CD14-positive monocyte (primary cell): ENCODE data around the gene PCCA. TPM values are rescaled to one million over a fixed set of nuclear protein-coding genes. Genes with fewer than 3 reads are reported as not detected.

Source experiments
- DNase-seq, 3 donors: peaks; one replicate each; pipeline ENCODE4 v3.0.0-alpha.2; 2011 to 2022
- H2AFZ ChIP-seq: 2 replicates; pipeline ENCODE4 v1.6.0; 2012; ENCODE audit warnings: mild to moderate bottlenecking, low read depth, low read length, inconsistent platforms; ENCODE audit not compliant: insufficient read depth, poor library complexity, severe bottlenecking
- H3K27ac ChIP-seq, 2 donors: 1 replicate in 1 of 2; 2 replicates in 1 of 2; pipeline ENCODE4 v1.5.1; 2012 to 2013; ENCODE audit warnings: low read length in 2 of 2, control low read depth in 1 of 2, inconsistent platforms in 1 of 2, low read depth in 1 of 2, mild to moderate bottlenecking in 1 of 2
- H3K27me3 ChIP-seq, 2 donors: one replicate each; pipeline versions ENCODE4 v1.6.0 to v1.6.1; 2011 to 2013; ENCODE audit warnings: low read length in 2 of 2; ENCODE audit not compliant: control insufficient read depth in 2 of 2, insufficient read depth in 2 of 2
- H3K36me3 ChIP-seq, 2 donors: replicated peaks in 1 of 2; 1 replicate in 1 of 2; 2 replicates in 1 of 2; pipeline versions ENCODE4 v1.5.1 to v1.6.1; 2012 to 2013; ENCODE audit warnings: low read length in 2 of 2, control low read depth in 1 of 2, inconsistent platforms in 1 of 2, mild to moderate bottlenecking in 1 of 2; ENCODE audit not compliant: insufficient read depth in 2 of 2, control insufficient read depth in 1 of 2
- H3K4me1 ChIP-seq, 2 donors: 1 replicate in 1 of 2; 2 replicates in 1 of 2; pipeline versions ENCODE4 v1.5.1 to v1.6.1; 2012 to 2013; ENCODE audit warnings: low read length in 2 of 2, control low read depth in 1 of 2, inconsistent platforms in 1 of 2, mild to moderate bottlenecking in 1 of 2, moderate library complexity in 1 of 2; ENCODE audit not compliant: insufficient read depth in 2 of 2, control insufficient read depth in 1 of 2
- H3K4me2 ChIP-seq: replicated peaks from 2 replicates; pipeline ENCODE3; 2012; ENCODE audit warnings: low read length, moderate library complexity, mild to moderate bottlenecking; ENCODE audit not compliant: poor library complexity, severe bottlenecking; ENCODE audit errors: extremely low read depth
- H3K4me3 ChIP-seq, 3 experiments: fragments of 200-600 bp in 1 of 3; sonication (generic) in 1 of 3; replicated peaks in 1 of 3; 1 replicate in 2 of 3; 2 replicates in 1 of 3; pipeline ENCODE4 v1.5.1; 2011 to 2013; ENCODE audit warnings: low read length in 3 of 3, mild to moderate bottlenecking in 3 of 3, control low read depth in 2 of 3, low read depth in 2 of 3, inconsistent platforms in 1 of 3, moderate library complexity in 1 of 3
- H3K79me2 ChIP-seq: 2 replicates; pipeline ENCODE4 v1.6.0; 2012; ENCODE audit warnings: mild to moderate bottlenecking, control low read depth, inconsistent platforms, low read length, moderate library complexity; ENCODE audit not compliant: insufficient read depth
- H3K9ac ChIP-seq: 2 replicates; pipeline ENCODE4 v1.6.0; 2017; ENCODE audit warnings: low read length, mild to moderate bottlenecking; ENCODE audit not compliant: insufficient read depth, poor library complexity, severe bottlenecking
- H3K9me3 ChIP-seq, 2 donors: replicated peaks in 1 of 2; 1 replicate in 1 of 2; 2 replicates in 1 of 2; pipeline versions ENCODE4 v1.5.1 to v1.6.1; 2012 to 2013; ENCODE audit warnings: low read length in 2 of 2, control low read depth in 1 of 2; ENCODE audit not compliant: control insufficient read depth in 1 of 2, insufficient read depth in 1 of 2
- H4K20me1 ChIP-seq: 2 replicates; pipeline ENCODE4 v1.6.0; 2012; ENCODE audit warnings: mild to moderate bottlenecking, low read length, control low read depth, moderate library complexity; ENCODE audit not compliant: insufficient read depth
- H3K27ac Mint-ChIP-seq, 7 donors: one replicate each; pipeline ENCODE4 v1.8.0; 2020; ENCODE audit warnings: mild to moderate bottlenecking in 7 of 7, mixed read lengths in 7 of 7, moderate library complexity in 6 of 7, inconsistent platforms in 2 of 7
- H3K27me3 Mint-ChIP-seq, 3 donors: one replicate each; pipeline ENCODE4 v1.8.0; 2021 to 2022; ENCODE audit warnings: low read depth in 3 of 3, mild to moderate bottlenecking in 3 of 3, mixed read lengths in 3 of 3, moderate library complexity in 3 of 3, inconsistent platforms in 1 of 3
- H3K36me3 Mint-ChIP-seq, 2 donors: one replicate each; pipeline ENCODE4 v1.8.0; 2020; ENCODE audit warnings: mixed read lengths in 2 of 2, inconsistent platforms in 1 of 2, mild to moderate bottlenecking in 1 of 2
- H3K4me1 Mint-ChIP-seq: one replicate; pipeline ENCODE4 v1.8.0; 2020; ENCODE audit warnings: mild to moderate bottlenecking, mixed read lengths
- H3K4me3 Mint-ChIP-seq, 2 donors: one replicate each; pipeline ENCODE4 v1.8.0; 2020; ENCODE audit warnings: mild to moderate bottlenecking in 2 of 2, mixed read lengths in 2 of 2, moderate library complexity in 1 of 2
- H3K9me3 Mint-ChIP-seq, 7 donors: one replicate each; pipeline ENCODE4 v1.8.0; 2020 to 2022; ENCODE audit warnings: mixed read lengths in 7 of 7, mild to moderate bottlenecking in 6 of 7, moderate library complexity in 6 of 7, inconsistent platforms in 2 of 7
- WGBS: methylation state at CpG from one replicate; pipeline ENCODE4 v1.1.5; 2013; ENCODE audit warnings: missing lambda C conversion rate; ENCODE audit not compliant: insufficient coverage; 5-methylcytosine and 5-hydroxymethylcytosine counted together
- intact Hi-C, 2 donors: fragments of 100-400 bp; cut with micrococcal nuclease; formaldehyde crosslinking; loops; one replicate each; pipeline versions ENCODE4 v1.15.0 to v1.15.1; 2023
- polyA plus RNA-seq, 3 donors: library from polyadenylated mRNA; depleted of rRNA in 1 of 3; unstranded in 2 of 3; stranded (reverse) in 1 of 3; fragments of 300-500 nt in 2 of 3; fragments of >200 nt in 1 of 3; fragmentation: Illumina TruSeq in 2 of 3; gene quantifications; 1 replicate in 2 of 3; 2 replicates in 1 of 3; pipeline ENCODE4 v1.2.3, GENCODE V29; 2012 to 2021
- TF ChIP-seq, protein P1 (sequence below): fragments of 200-600 bp; IDR thresholded peaks from one replicate; pipeline ENCODE4 v1.8.0; 2022; ENCODE audit warnings: antibody characterized with exemption, mild to moderate bottlenecking

PCCA gene
- polyA plus RNA-seq, 3 donors, result 4.4 to 13.5 (median 11.9) TPM

DNA sequence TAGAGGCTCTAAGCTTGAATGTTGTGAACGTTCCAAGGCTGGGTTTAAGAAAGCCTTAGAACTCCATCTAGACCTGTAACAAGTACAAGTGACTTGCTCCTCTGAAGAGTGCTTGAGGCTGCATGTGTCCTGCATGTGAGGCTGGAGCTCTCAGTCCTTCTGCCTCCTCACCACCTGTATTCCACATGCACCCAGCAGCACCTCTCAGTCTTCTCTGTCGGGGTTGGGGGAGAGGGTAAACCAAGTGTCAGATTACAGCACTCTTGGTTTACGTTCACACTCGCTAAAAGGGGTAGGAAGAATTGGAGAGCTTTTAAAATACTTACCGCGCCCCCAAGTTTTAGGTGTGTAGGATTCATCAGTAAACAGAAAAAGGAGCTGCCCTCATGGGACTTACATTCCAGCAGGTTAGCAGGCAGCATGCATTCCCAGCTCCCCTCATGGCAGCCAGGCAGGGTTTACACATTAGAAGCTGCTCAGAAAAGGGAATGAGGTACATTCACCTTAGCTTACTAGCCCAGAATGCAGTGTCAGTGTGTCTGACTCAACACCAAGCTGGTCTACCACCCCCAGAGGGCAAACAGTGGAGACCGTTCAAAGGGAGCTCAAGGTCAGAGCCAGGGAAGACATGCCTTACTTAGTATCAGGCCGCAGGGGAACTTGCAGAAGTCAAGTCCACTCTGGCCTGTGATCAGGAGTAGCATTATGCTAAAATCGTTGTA lies 248.1 kb downstream of the PCCA start:
- Histone ChIP-seq H3K9ac (no peak overlapping the region), H3K9me3 (peaks cover 0 to 3% of the 10 kb centered on the region in 2 donors), H3K4me2 (no peak overlapping the region), H2AFZ (no peak overlapping the region), H3K79me2 (no peaks in the 10 kb centered on the region), H3K4me3 (no peak overlapping the region), H3K27ac (no peak overlapping the region), H4K20me1 (no peaks in the 10 kb centered on the region), H3K4me1 (no peaks in the 10 kb centered on the region), H3K36me3 (no peaks in the 10 kb centered on the region), H3K27me3 (no peaks in the 10 kb centered on the region)
- no peak for DNase-seq
- no peak overlapping the region for H3K4me3 Mint-ChIP-seq
- H3K27me3 Mint-ChIP-seq, result no peaks in the 10 kb centered on the region
- peaks cover 4 to 16% (median 6%) of the 10 kb centered on the region in 7 donors for H3K9me3 Mint-ChIP-seq
- peaks cover 13% of the 10 kb centered on the region in 2 donors for H3K36me3 Mint-ChIP-seq
- WGBS, result 93% methylated on average over 8 of the region's 9 CpGs
- intact Hi-C loops, result no loop called here
- no peak overlapping the region for H3K27ac Mint-ChIP-seq
- TF ChIP-seq, protein P1, sequence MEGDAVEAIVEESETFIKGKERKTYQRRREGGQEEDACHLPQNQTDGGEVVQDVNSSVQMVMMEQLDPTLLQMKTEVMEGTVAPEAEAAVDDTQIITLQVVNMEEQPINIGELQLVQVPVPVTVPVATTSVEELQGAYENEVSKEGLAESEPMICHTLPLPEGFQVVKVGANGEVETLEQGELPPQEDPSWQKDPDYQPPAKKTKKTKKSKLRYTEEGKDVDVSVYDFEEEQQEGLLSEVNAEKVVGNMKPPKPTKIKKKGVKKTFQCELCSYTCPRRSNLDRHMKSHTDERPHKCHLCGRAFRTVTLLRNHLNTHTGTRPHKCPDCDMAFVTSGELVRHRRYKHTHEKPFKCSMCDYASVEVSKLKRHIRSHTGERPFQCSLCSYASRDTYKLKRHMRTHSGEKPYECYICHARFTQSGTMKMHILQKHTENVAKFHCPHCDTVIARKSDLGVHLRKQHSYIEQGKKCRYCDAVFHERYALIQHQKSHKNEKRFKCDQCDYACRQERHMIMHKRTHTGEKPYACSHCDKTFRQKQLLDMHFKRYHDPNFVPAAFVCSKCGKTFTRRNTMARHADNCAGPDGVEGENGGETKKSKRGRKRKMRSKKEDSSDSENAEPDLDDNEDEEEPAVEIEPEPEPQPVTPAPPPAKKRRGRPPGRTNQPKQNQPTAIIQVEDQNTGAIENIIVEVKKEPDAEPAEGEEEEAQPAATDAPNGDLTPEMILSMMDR, result no peak
- H3K4me1 Mint-ChIP-seq, result no peaks in the 10 kb centered on the region

GRCh38 chr13:100338275-100338674 lies 249.4 kb downstream of the PCCA start:
- no peaks in the 10 kb centered on the region for H3K4me1 Mint-ChIP-seq
- intact Hi-C loops, result no loop called here
- H3K4me1 ChIP-seq, result no peaks in the 10 kb centered on the region
- WGBS, result no CpG with 5 or more reads among the region's 1 CpG
- no peaks in the 10 kb centered on the region for H3K36me3 ChIP-seq
- H3K27ac ChIP-seq, result no peak overlapping the region
- H3K4me2 ChIP-seq, result no peak overlapping the region
- H4K20me1 ChIP-seq, result no peaks in the 10 kb centered on the region
- H3K79me2 ChIP-seq, result no peaks in the 10 kb centered on the region
- peaks cover 4 to 14% (median 11%) of the 10 kb centered on the region in 7 donors for H3K9me3 Mint-ChIP-seq
- H3K4me3 Mint-ChIP-seq, result no peak overlapping the region
- no peak overlapping the region for H3K4me3 ChIP-seq
- H3K27ac Mint-ChIP-seq, result no peak overlapping the region
- TF ChIP-seq, protein P1, result no peak
- peak in 1 of 3 donors; percentile 29 for DNase-seq
- H3K27me3 Mint-ChIP-seq, result no peaks in the 10 kb centered on the region
- no peaks in the 10 kb centered on the region for H3K27me3 ChIP-seq
- H3K9ac ChIP-seq, result no peak overlapping the region
- peaks cover 15 to 17% of the 10 kb centered on the region in 2 donors for H3K36me3 Mint-ChIP-seq
- peaks cover 0 to 3% of the 10 kb centered on the region in 2 donors for H3K9me3 ChIP-seq
- H2AFZ ChIP-seq, result no peak overlapping the region
